A673 (cell line): ENCODE measurements around the gene OR2F2. TPM values are rescaled to one million over a fixed set of nuclear protein-coding genes. Genes with fewer than 3 reads are reported as not detected.
A peak's percentile ranks its signal among the peaks of the same experiment; 100 is the strongest.

Experiments
- BruUV-seq: library from RNA; stranded (reverse); fragments of 400-500 nt; replicated peaks from 2 replicates; lab custom pipeline; 2021; lab: Mats Ljungman, UMichigan
- CTCF ChIA-PET: fragments of 300-600 bp; sonication (Branson Sonifier 250); formaldehyde crosslinking; loops from one replicate; lab custom pipeline; 2022; ENCODE audit warnings: antibody characterized with exemption; lab: Charles Lee
- POLR2A ChIA-PET: fragments of 300-600 bp; sonication (Branson Sonifier 250); formaldehyde crosslinking; loops from one replicate; lab custom pipeline; 2022; ENCODE audit warnings: antibody characterized with exemption; ENCODE audit not compliant: low non-redundant PET; lab: Charles Lee
- DNase-seq: peaks from one replicate; pipeline ENCODE4 v3.0.0-alpha.2; 2015; ENCODE audit warnings: low spot score
- H3K27ac ChIP-seq: fragments of 200-600 bp; sonication (generic); 2 replicates; pipeline ENCODE4 v1.5.1; 2016; ENCODE audit warnings: mixed run types, low read depth, mild to moderate bottlenecking, mixed read lengths, antibody characterized with exemption, low read length; ENCODE audit not compliant: poor library complexity, severe bottlenecking
- H3K27me3 ChIP-seq: fragments of 200-600 bp; sonication (generic); replicated peaks from 2 replicates; pipeline ENCODE4 v1.6.1; 2017; ENCODE audit warnings: mixed run types, low read depth, mild to moderate bottlenecking, mixed read lengths, antibody characterized with exemption, low read length; ENCODE audit not compliant: insufficient read depth, poor library complexity
- H3K36me3 ChIP-seq: fragments of 200-600 bp; sonication (generic); 2 replicates; pipeline ENCODE4 v1.6.1; 2016; ENCODE audit warnings: mixed run types, mild to moderate bottlenecking, mixed read lengths, antibody characterized with exemption, low read length; ENCODE audit not compliant: insufficient read depth, poor library complexity, severe bottlenecking
- H3K4me1 ChIP-seq: fragments of 200-600 bp; sonication (generic); 2 replicates; pipeline ENCODE4 v1.6.1; 2017; ENCODE audit warnings: mixed run types, mild to moderate bottlenecking, mixed read lengths, antibody characterized with exemption, low read length; ENCODE audit not compliant: insufficient read depth, poor library complexity, severe bottlenecking
- H3K4me3 ChIP-seq: fragments of 200-600 bp; sonication (generic); 2 replicates; pipeline ENCODE4 v1.5.1; 2016; ENCODE audit warnings: low read depth, mixed run types, mild to moderate bottlenecking, mixed read lengths, low read length; ENCODE audit not compliant: poor library complexity, severe bottlenecking
- H3K9me3 ChIP-seq: fragments of 200-600 bp; sonication (generic); 2 replicates; pipeline ENCODE4 v1.6.1; 2016; ENCODE audit warnings: mixed run types, low read depth, mild to moderate bottlenecking, mixed read lengths, antibody characterized with exemption, low read length; ENCODE audit not compliant: poor library complexity, severe bottlenecking
- EZH2 ChIP-seq: fragments of 200-600 bp; sonication (generic); IDR thresholded peaks from 2 replicates; pipeline ENCODE4 v1.6.1; 2017; ENCODE audit warnings: borderline replicate concordance, low read depth, mild to moderate bottlenecking, mixed read lengths, antibody characterized with exemption, low read length; ENCODE audit not compliant: poor library complexity, severe bottlenecking
- intact Hi-C: fragments of 100-400 bp; cut with micrococcal nuclease; formaldehyde crosslinking; loops from one replicate; pipeline ENCODE4 v1.10.0; 2022; ENCODE audit not compliant: unreplicated experiment
- total RNA-seq: library from RNA; stranded (reverse); gene quantifications from 2 replicates; pipeline ENCODE4 v1.2.3, GENCODE V29; 2021
- TF ChIP-seq, protein P1 (sequence below): fragments of 300-800, 200-600 bp; sonication (generic); conservative IDR thresholded peaks from 2 replicates; pipeline ENCODE4 v1.5.1; 2017; ENCODE audit warnings: low read depth, mild to moderate bottlenecking, antibody characterized with exemption, low read length, moderate library complexity, mixed read lengths

OR2F2 gene
- total RNA-seq, 1 experiment from 2014 or later = not detected

DNA sequence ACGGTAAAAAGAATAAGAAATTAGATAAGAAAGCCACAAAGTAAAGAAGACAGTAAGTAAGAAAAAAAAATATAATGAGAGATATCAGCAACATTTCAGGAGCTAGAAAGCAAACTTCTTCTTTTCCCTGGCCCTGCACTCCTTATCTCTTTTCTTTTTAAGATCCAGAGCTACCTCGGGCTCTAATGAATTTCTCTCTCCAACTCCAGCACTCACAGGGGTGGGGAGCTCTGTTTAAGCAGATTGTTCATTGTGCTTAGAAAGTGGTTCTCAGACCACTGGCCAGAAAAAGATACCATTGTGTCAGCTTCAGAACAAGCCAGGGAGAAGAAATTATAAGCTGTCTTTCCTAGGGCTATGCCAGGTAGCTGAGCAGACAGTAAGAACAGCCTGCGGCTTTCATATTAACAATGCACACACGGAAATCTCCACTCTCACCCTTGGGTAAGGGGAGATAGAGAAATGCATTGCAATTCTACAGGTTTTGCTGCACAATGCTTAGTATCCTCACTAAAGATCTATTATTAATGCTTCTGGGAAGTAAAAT, 38.9 kb downstream of the OR2F2 start:
- Histone ChIP-seq H3K9me3 (no peaks in the 10 kb centered on the region), H3K4me3 (no peak overlapping the region), H3K27me3 (no peaks in the 10 kb centered on the region), H3K27ac (no peak overlapping the region), H3K4me1 (no peaks in the 10 kb centered on the region), H3K36me3 (no peaks in the 10 kb centered on the region)
- DNase-seq = no peak
- CTCF ChIA-PET = no interaction called here
- intact Hi-C loops = no loop called here
- POLR2A ChIA-PET = no interaction called here
- no peak for TF ChIP-seq EZH2
- TF ChIP-seq, protein P1, sequence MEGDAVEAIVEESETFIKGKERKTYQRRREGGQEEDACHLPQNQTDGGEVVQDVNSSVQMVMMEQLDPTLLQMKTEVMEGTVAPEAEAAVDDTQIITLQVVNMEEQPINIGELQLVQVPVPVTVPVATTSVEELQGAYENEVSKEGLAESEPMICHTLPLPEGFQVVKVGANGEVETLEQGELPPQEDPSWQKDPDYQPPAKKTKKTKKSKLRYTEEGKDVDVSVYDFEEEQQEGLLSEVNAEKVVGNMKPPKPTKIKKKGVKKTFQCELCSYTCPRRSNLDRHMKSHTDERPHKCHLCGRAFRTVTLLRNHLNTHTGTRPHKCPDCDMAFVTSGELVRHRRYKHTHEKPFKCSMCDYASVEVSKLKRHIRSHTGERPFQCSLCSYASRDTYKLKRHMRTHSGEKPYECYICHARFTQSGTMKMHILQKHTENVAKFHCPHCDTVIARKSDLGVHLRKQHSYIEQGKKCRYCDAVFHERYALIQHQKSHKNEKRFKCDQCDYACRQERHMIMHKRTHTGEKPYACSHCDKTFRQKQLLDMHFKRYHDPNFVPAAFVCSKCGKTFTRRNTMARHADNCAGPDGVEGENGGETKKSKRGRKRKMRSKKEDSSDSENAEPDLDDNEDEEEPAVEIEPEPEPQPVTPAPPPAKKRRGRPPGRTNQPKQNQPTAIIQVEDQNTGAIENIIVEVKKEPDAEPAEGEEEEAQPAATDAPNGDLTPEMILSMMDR = no peak
- BruUV-seq = no TSS peak

DNA sequence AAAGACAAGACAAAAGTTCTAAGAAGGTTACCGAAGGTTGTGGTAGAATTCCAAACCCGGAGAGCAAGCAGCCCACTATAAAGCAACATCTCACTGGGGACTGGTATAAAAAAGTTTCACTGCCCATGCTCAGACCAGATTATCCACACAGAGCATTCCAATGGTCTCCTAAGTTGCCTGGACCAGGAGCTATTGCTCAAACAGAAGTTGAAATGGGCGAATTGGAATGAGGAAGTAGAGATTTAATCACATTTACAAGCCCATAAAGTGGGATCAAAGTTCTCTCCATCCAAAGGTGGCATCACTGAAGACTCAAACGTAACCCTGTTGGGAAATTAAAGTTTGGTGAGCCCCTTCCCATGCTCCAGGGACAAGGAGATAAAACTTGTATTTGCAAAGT, 39.4 kb downstream of the OR2F2 start:
- no peak overlapping the region for H3K27ac ChIP-seq
- H3K4me3 ChIP-seq = no peak overlapping the region
- no peaks in the 10 kb centered on the region for H3K4me1 ChIP-seq
- BruUV-seq = no TSS peak
- intact Hi-C loops = no loop called here
- no peaks in the 10 kb centered on the region for H3K36me3 ChIP-seq
- no peak for DNase-seq
- no peaks in the 10 kb centered on the region for H3K27me3 ChIP-seq
- no peaks in the 10 kb centered on the region for H3K9me3 ChIP-seq
- ChIA-PET CTCF (no interaction called here), POLR2A (no interaction called here)
- TF ChIP-seq, protein P1 = no peak
- TF ChIP-seq EZH2 = no peak

DNA sequence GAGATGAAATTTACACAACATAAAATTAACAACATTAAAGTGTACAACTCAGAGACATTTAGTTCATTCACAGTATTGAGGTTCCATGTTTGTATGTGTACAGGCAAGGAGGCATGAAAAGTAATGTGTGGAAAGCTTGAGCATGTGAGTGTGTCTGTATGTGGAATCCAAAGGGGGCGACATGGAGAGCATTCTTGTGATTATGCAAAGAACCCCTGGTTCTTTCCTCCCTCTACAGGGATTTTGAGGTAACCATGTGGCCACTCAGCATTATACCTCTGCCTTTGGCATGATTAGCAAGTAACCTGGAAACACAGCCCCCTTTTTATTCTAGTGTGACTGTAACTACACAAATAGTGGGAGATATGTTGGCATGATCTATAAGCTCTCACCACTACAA, 40.6 kb downstream of the OR2F2 start:
- Histone ChIP-seq H3K36me3 (no peaks in the 10 kb centered on the region), H3K4me1 (no peaks in the 10 kb centered on the region), H3K27ac (no peak overlapping the region), H3K27me3 (no peaks in the 10 kb centered on the region), H3K4me3 (no peak overlapping the region), H3K9me3 (no peaks in the 10 kb centered on the region)
- no TSS peak for BruUV-seq
- intact Hi-C loops = no loop called here
- ChIA-PET POLR2A (no interaction called here), CTCF (no interaction called here)
- TF ChIP-seq, protein P1 = peak; percentile 21; the same call in 1 of the 2 replicates
- no peak for TF ChIP-seq EZH2
- peak; percentile 34 for DNase-seq
